Fibroblast of pulmonary artery (primary cell): ENCODE measurements around the gene GSG1L.

ENCODE experiments used
- DNase-seq: peaks from one replicate; pipeline ENCODE4 v3.0.0-alpha.2; 2010; ENCODE audit warnings: low read depth
- H3K4me3 ChIP-seq: replicated peaks from 2 replicates; pipeline ENCODE4 v1.5.1; 2011; ENCODE audit warnings: low read depth, mild to moderate bottlenecking, control low read depth, low read length, moderate library complexity
- CTCF ChIP-seq: IDR thresholded peaks from 2 replicates; pipeline ENCODE4 v1.5.1; 2011; ENCODE audit warnings: mild to moderate bottlenecking, control low read depth, low read length, inconsistent platforms; ENCODE audit errors: missing control alignments

GSG1L gene

GRCh38 chr16:27849621-27850020 lies 213.9 kb downstream of the GSG1L start:
- no peak for TF ChIP-seq CTCF
- H3K4me3 ChIP-seq, result no peak overlapping the region
- DNase-seq, result no peak

GRCh38 chr16:27847030-27847550 lies 216.4 kb downstream of the GSG1L start:
- no peak for DNase-seq
- no peak for TF ChIP-seq CTCF
- H3K4me3 ChIP-seq, result no peak overlapping the region

DNA sequence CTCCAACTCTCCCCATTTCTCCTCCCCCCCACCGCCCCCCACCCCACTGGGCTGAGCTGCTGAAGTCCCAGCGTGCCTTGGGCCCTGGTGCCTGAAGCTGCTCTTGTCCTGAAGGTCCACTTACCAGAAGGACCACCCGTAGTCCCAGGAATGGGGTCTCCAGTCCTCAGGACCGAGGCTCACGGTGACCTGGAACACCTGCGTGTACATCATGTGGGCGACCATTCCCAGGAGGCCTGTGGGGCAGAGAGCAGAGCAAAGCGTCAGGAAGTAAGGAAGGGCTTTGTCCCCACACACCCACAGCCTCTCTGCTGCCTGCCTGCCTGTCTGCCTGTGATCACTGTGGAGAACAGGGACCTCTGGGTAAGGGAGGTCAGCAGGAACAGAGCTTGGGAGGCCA lies 218.7 kb downstream of the GSG1L start:
- TF ChIP-seq CTCF, result no peak
- DNase-seq, result no peak
- H3K4me3 ChIP-seq, result no peak overlapping the region

DNA sequence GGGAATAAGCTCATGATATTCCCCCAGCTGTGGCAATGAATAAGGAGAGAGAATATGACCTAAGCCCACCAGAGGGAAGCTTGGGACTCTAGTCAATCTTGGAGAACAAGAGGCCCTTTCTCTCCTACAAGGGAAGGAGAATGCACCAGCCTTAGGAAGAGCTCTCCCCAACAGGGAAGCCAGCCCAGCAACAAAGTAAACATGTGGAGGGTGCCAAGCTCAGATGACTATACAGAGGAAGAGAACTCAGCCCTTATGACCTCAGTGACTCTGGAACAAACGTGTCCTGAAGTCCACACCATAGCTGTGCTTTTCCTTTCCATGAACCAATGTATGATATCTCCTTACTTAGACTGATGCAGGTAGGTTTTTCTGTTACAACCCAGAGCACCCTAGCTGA lies 219.7 kb downstream of the GSG1L start:
- DNase-seq, result no peak
- no peak overlapping the region for H3K4me3 ChIP-seq
- TF ChIP-seq CTCF, result no peak

GRCh38 chr16:27841911-27842310 lies 221.6 kb downstream of the GSG1L start:
- no peak for TF ChIP-seq CTCF
- no peak for DNase-seq

DNA sequence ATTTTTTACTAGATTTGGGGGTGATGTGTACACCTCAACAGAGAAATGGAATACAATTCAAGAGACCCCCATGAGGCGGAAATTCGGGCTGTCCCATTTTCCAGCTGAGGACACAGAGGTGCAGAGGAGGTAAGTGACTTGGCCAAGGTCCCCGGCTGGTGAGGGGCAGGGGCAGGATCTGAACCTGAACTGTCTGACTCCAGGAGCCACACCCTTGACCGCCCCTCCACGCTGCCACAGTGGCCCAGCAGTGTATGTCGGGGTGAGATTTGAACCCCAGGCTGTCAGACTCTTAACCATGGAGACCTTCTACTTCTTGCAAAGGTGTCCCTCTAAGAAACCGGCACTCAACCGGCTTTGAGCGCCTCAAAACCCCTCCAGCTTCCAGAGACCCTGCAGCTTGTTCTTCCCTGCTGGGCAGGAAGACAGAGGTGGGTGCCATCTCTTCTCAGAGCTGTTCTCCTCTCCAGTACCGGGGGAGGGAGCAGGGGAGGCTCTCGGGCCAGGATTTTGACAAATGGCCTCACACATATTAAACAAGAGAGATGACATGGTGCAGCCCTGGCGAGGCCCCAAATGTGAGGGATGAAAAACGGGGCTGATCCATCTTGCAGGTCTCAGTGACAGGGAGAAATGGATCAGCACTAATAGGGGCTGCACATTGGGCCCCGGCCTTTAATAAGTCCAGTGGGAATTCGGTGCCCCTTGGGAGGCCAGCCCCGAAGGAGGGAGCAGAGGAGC lies 222.3 kb downstream of the GSG1L start:
- no peak for DNase-seq
- no peak overlapping the region for H3K4me3 ChIP-seq
- TF ChIP-seq CTCF, result no peak

More at GRCh38 chr16:27841911-27842310, 221.6 kb downstream of the GSG1L start:
- no peak overlapping the region for H3K4me3 ChIP-seq

DNA sequence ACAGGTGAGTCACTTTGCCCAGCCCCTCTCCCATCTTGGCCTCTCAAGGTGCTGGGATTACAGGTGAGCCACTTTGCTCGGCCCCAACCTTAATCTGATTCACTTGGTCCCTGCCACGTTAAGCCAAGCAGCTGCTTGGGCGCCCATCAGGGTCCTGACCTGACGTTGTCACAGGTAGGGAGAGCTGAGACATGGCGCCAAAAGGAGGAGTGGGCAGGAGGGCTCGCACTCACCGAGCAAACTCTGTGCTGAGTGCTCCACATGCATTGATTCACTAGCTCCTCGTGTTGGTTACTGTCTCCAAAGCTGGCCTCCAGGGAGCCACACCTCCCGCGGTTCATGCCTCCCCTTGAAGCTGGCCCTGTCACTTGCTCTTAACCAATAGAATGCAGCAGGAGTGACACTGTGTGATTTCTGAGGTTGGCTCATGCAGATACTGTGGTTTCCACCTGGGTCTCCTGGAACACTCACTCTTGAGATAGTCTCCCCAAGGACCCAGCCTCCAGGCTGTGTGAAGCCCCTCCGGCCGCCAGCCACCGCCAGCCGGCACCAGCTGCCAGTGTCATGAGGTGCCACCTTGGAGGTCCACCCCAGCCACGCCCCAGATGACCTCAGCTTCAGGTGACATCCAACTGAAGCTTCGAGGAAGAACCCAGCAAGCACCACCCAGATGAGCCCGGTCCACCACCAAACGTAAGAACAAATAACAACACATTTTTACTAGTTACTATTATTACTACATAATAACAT lies 223.0 kb downstream of the GSG1L start:
- no peak for TF ChIP-seq CTCF
- DNase-seq, result no peak
- no peak overlapping the region for H3K4me3 ChIP-seq
